Gastrocnemius medialis (tissue), 4 donors: ENCODE results near the gene TTC23. TPM values are rescaled to one million over a fixed set of nuclear protein-coding genes. Genes with fewer than 3 reads are reported as not detected.

Experiments used
- ATAC-seq, 2 donors: fragments of 150-250 bp; one replicate each; pipeline ENCODE4 v1.9.1; 2016
- DNase-seq, 2 donors: peaks; one replicate each; pipeline ENCODE4 v3.0.0-alpha.2; 2019
- H3K27ac ChIP-seq, 4 donors: fragments of 200-600 bp; sonication (generic); 1 replicate in 1 of 4; 2 replicates in 3 of 4; pipeline ENCODE4 v1.5.1; 2016 to 2018; ENCODE audit warnings: mild to moderate bottlenecking in 2 of 4, moderate library complexity in 1 of 4
- H3K27me3 ChIP-seq, 3 donors: fragments of 200-600 bp; sonication (generic) in 2 of 3; 1 replicate in 1 of 3; 2 replicates in 2 of 3; pipeline versions ENCODE4 v1.5.1 to v1.6.0; 2016 to 2019; ENCODE audit warnings: mild to moderate bottlenecking in 1 of 3, moderate library complexity in 1 of 3
- H3K36me3 ChIP-seq, 2 donors: fragments of 200-600 bp; sonication (generic) in 1 of 2; one replicate each; pipeline ENCODE4 v1.5.1; 2017 to 2018
- H3K4me1 ChIP-seq, 2 donors: fragments of 200-600 bp; sonication (generic) in 1 of 2; one replicate each; pipeline ENCODE4 v1.5.1; 2016 to 2017; ENCODE audit warnings: mild to moderate bottlenecking in 2 of 2
- H3K4me3 ChIP-seq, 4 donors: fragments of 200-600 bp; sonication (generic) in 3 of 4; 1 replicate in 1 of 4; 2 replicates in 3 of 4; pipeline ENCODE4 v1.5.1; 2016 to 2019; ENCODE audit warnings: mild to moderate bottlenecking in 2 of 4
- H3K9me3 ChIP-seq, 3 donors: fragments of 200-600 bp; sonication (generic) in 2 of 3; 1 replicate in 1 of 3; 2 replicates in 2 of 3; pipeline ENCODE4 v1.5.1; 2016 to 2019
- POLR2A ChIP-seq, 2 donors: fragments of 450-650 bp; IDR thresholded peaks; one replicate each; pipeline ENCODE4 v1.6.1; 2017; ENCODE audit warnings: antibody characterized with exemption in 2 of 2, mild to moderate bottlenecking in 2 of 2, moderate library complexity in 2 of 2
- in situ Hi-C, 4 donors: fragments of 200-750 bp; cut with MboI; loops; one replicate each; pipeline versions ENCODE4 v1.15.0 to v1.8.0; 2017; ENCODE audit warnings: low sequenced_read_pairs in 4 of 4
- intact Hi-C: fragments of 100-400 bp; cut with DNase I; formaldehyde crosslinking; loops from one replicate; pipeline ENCODE4 v1.15.1; 2023; ENCODE audit warnings: low total_unique reads
- total RNA-seq, 4 donors: library from RNA; depleted of rRNA; stranded (reverse); fragments of >200 nt; gene quantifications; one replicate each; pipeline versions ENCODE4 v1.1.0 to v1.2.3, GENCODE V29; 2016
- TF ChIP-seq, protein P1 (sequence below), 5 experiments: fragments of 450-650 bp in 3 of 5; fragments of 200-600 bp in 2 of 5; sonication (generic) in 2 of 5; IDR thresholded peaks in 4 of 5; conservative IDR thresholded peaks in 1 of 5; 1 replicate in 4 of 5; 2 replicates in 1 of 5; pipeline ENCODE4 v1.5.1; 2016 to 2019; ENCODE audit warnings: antibody characterized with exemption in 5 of 5, mild to moderate bottlenecking in 3 of 5, moderate library complexity in 3 of 5

TTC23 gene
- total RNA-seq, 4 donors from 2014 or later: 5.6 to 9.9 (median 7.7) TPM

DNA sequence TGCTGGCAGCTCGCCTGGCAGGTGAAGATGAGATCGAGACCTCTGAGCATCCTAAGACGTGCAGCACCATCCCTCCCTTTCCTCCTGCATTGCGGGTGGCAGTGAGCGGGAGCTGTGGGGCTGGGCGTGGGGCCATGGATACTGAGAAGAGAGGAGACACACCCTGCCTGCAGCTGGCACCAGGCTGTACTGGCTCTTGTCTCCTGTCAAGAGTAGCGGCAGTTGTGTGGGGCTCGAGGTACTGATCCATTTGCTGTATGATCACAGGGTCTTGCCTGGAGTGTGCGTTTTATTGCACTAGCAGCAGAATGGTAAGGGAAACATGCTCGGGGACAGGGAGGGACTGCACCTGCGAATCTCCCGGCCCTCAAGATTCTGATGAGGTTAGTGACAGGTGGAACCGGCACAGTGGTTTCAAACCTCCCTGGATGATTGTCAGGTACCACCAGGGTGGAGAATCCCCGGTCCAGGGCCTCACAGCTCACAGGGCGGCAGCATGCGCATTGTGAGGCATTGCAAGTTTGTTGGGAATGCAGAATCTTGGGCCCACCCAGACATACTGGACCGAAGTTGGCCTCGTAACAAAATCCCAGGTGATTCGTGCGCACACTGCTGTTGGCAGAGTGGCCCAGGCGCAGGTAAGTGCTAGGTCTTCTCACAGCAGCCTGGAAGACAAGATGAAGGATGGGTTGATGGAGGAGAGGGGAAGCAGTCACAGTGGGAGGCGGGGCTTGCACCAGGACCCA, 130.4 kb downstream of the TTC23 start:
- H3K36me3 ChIP-seq: no peaks in the 10 kb centered on the region
- peak overlapping the region; percentile 88 to 97 (median 94) for H3K27ac ChIP-seq
- no peak for TF ChIP-seq POLR2A (IDR thresholded peaks at IDR 0.05)
- TF ChIP-seq, protein P1, sequence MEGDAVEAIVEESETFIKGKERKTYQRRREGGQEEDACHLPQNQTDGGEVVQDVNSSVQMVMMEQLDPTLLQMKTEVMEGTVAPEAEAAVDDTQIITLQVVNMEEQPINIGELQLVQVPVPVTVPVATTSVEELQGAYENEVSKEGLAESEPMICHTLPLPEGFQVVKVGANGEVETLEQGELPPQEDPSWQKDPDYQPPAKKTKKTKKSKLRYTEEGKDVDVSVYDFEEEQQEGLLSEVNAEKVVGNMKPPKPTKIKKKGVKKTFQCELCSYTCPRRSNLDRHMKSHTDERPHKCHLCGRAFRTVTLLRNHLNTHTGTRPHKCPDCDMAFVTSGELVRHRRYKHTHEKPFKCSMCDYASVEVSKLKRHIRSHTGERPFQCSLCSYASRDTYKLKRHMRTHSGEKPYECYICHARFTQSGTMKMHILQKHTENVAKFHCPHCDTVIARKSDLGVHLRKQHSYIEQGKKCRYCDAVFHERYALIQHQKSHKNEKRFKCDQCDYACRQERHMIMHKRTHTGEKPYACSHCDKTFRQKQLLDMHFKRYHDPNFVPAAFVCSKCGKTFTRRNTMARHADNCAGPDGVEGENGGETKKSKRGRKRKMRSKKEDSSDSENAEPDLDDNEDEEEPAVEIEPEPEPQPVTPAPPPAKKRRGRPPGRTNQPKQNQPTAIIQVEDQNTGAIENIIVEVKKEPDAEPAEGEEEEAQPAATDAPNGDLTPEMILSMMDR (IDR thresholded peaks at IDR 0.05 in 4 of 5, conservative IDR thresholded peaks at IDR 0.05 in 1 of 5): no peak
- intact Hi-C loops (no loop called here), in situ Hi-C loops (loop anchor here in 2 of 4 donors (25.0 kb wide), 1 partner anchor 618 kb away; the partner anchor contains the start of gene LYSMD4 (in 2 of the 2))
- H3K4me1 ChIP-seq: peaks cover 82 to 95% of the 10 kb centered on the region in 2 donors
- peak in 1 of 2 donors; percentile 17 for ATAC-seq
- no peak overlapping the region for H3K4me3 ChIP-seq
- no peaks in the 10 kb centered on the region for H3K9me3 ChIP-seq
- no peaks in the 10 kb centered on the region for H3K27me3 ChIP-seq
- peak; percentile 73 to 89 for DNase-seq

DNA sequence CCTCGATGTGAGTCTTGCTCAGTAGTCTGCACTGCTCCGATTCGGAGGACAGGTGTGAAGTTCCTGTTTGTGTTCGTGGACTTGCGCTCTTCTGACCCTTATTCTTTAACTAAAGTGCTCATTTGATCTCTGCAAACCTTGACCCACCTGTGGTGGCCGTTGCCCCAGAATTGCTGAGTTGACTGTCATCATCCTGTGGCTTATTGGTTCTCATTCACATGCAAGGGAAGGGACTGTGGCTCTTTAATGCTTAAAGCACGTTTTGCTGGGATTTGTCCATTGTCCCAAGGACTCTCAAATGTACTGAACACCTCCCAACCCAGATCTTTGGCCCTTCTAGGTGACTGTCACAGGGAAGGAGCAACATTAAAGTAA, 131.1 kb downstream of the TTC23 start:
- Histone ChIP-seq H3K27ac (peak overlapping the region; percentile 88 to 97 (median 94)), H3K9me3 (no peaks in the 10 kb centered on the region), H3K36me3 (no peaks in the 10 kb centered on the region), H3K4me3 (no peak overlapping the region), H3K4me1 (peaks cover 83 to 96% of the 10 kb centered on the region in 2 donors), H3K27me3 (no peaks in the 10 kb centered on the region)
- DNase-seq (no peak), ATAC-seq (no peak)
- intact Hi-C loops (no loop called here), in situ Hi-C loops (loop anchor here in 2 of 4 donors (25.0 kb wide), 1 partner anchor 619 kb away; the partner anchor contains the start of gene LYSMD4 (in 2 of the 2))
- no peak for TF ChIP-seq POLR2A (IDR thresholded peaks at IDR 0.05)
- TF ChIP-seq, protein P1 (IDR thresholded peaks at IDR 0.05 in 4 of 5, conservative IDR thresholded peaks at IDR 0.05 in 1 of 5): no peak

DNA sequence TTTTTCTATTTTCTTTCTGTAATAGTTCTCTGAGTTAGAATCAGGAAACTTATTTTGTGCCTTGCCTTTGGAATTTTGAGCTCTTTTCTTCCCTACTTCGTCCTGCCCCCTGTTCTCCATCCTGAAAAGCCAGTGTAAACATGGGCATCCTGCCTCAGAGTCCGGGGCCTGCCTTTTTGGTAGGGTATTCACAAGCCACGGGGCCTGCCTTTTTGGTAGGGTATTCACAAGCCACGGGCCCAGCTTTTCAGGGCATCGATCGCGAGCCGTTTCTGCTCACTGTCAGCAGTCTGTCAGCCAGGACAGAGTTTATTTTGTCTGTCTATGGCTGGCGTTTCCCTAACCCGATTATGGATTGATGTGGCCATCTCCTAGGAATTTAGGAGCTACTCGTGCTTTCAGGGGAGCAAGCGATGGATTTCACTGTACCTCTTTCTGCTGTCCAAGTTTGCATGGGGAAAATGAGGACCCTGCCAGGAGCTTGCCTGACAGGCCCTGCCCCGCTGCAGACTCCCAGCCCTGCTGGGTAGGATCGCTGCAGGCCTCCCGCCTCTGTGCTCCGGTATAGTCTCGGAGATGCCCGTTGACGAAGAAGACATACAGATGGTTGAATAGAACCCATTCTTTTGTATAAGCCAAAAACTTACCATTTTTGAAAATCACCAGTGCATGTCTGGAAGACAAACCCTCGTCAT, 131.7 kb downstream of the TTC23 start:
- DNase-seq: peak in 1 of 2 donors; percentile 10
- H3K4me1 ChIP-seq: peaks cover 83 to 96% of the 10 kb centered on the region in 2 donors
- peak overlapping the region; percentile 88 to 97 (median 94) for H3K27ac ChIP-seq
- in situ Hi-C loops (loop anchor here in 2 of 4 donors (25.0 kb wide), 1 partner anchor 620 kb away; the partner anchor contains the start of gene LYSMD4 (in 2 of the 2)), intact Hi-C loops (no loop called here)
- no peak overlapping the region for H3K4me3 ChIP-seq
- TF ChIP-seq POLR2A (IDR thresholded peaks at IDR 0.05): no peak
- TF ChIP-seq, protein P1 (IDR thresholded peaks at IDR 0.05 in 4 of 5, conservative IDR thresholded peaks at IDR 0.05 in 1 of 5): no peak
- H3K9me3 ChIP-seq: no peaks in the 10 kb centered on the region
- no peak for ATAC-seq
- H3K27me3 ChIP-seq: no peaks in the 10 kb centered on the region
- no peaks in the 10 kb centered on the region for H3K36me3 ChIP-seq

DNA sequence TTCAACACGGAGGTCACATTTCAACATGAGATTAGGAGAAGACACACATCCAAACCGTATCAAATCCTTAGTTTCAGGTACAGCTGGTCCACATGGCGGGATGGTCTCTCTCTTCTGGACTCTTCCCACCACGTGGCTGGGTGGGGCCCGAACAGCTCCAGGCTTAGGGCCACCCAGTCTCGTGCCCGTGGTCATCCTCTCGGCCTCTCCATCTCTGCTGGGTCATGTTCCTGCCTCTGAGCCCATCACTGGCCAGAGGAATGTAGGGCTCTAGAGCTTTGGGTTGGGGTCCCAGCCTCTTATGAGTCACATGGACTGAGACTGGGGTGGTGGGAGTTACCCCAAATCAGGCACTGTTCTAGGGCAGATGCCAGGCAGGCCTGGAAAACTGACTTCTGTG, 132.3 kb downstream of the TTC23 start:
- H3K9me3 ChIP-seq: no peaks in the 10 kb centered on the region
- H3K36me3 ChIP-seq: no peaks in the 10 kb centered on the region
- intact Hi-C loops: no loop called here
- peak in 1 of 2 donors; percentile 50 for DNase-seq
- in situ Hi-C loops: loop anchor here in 2 of 4 donors (25.0 kb wide), 1 partner anchor 620 kb away; the partner anchor contains the start of gene LYSMD4 (in 2 of the 2)
- ATAC-seq: no peak
- peak overlapping the region; percentile 88 to 97 (median 94) for H3K27ac ChIP-seq
- no peak overlapping the region for H3K4me3 ChIP-seq
- H3K27me3 ChIP-seq: no peaks in the 10 kb centered on the region
- peaks cover 83 to 96% of the 10 kb centered on the region in 2 donors for H3K4me1 ChIP-seq
- TF ChIP-seq, protein P1 (IDR thresholded peaks at IDR 0.05 in 4 of 5, conservative IDR thresholded peaks at IDR 0.05 in 1 of 5): no peak
- no peak for TF ChIP-seq POLR2A (IDR thresholded peaks at IDR 0.05)
